Measurements from ENCODE around the gene SPDYA.

Gene SPDYA

DNA sequence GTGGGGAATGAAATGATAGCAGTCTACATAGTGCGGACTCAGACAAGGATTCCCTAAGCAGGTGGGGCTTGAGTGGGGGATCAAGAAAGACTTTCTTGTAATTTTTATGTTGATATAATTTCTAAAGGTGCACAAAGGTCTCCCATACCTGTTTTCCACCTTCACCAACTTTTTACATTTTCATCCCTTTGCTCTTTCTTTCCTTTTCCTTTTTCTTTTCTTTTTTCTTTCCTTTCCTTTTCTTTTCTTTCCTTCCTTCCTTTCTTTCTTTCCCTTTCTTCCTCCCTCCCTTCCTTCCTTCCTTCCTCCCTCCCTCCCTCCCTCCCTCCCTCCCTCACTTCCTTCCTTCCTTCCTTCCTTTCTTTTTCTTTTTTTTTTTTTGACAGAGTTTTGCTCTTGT lies 69.6 kb downstream of the SPDYA start:
- Histone ChIP-seq H3K9ac (ENCODE audit: low read depth, low read length) (no peak overlapping the region), H3K9me3 (ENCODE audit: control insufficient read depth, insufficient read depth, low read length) (no peaks in the 10 kb centered on the region), H3K4me1 (ENCODE audit: control insufficient read depth, insufficient read depth, low read length) (no peaks in the 10 kb centered on the region), H3K4me3 (ENCODE audit: low read depth, low read length) (no peak overlapping the region), H3K27ac (ENCODE audit: low read depth, low read length) (no peak overlapping the region), H3K36me3 (ENCODE audit: control insufficient read depth, insufficient read depth, low read length) (no peaks in the 10 kb centered on the region), H3K27me3 (ENCODE audit: control insufficient read depth, insufficient read depth, low read length) (no peaks in the 10 kb centered on the region; the same call in 1 of the 2 replicates)

DNA sequence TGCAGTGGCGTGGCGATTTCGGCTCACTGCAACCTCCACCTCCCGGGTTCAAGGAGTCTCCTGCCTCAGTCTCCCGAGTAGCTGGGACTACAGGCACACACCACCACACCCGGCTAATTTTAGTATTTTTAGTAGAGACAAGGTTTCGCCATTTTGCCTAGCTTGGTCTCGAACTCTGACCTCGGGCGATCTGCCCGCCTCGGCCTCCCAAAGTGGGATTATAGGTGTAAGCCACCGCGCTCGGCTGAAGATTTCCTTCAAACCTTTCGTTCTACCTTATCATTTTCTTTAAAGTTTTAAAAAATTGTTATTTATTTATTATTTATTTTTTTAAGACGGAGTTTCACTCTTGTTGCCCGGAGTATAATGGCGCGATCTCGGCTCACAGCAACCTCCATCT lies 82.9 kb downstream of the SPDYA start:
- Histone ChIP-seq H3K36me3 (ENCODE audit: control insufficient read depth, insufficient read depth, low read length) (peaks cover 7% of the 10 kb centered on the region; the same call in 1 of the 2 replicates), H3K27me3 (ENCODE audit: control insufficient read depth, insufficient read depth, low read length) (no peaks in the 10 kb centered on the region), H3K4me1 (ENCODE audit: control insufficient read depth, insufficient read depth, low read length) (peaks cover 24% of the 10 kb centered on the region), H3K9me3 (ENCODE audit: control insufficient read depth, insufficient read depth, low read length) (no peaks in the 10 kb centered on the region), H3K9ac (ENCODE audit: low read depth, low read length) (no peak overlapping the region), H3K27ac (ENCODE audit: low read depth, low read length) (no peak overlapping the region), H3K4me3 (ENCODE audit: low read depth, low read length) (no peak overlapping the region)

DNA sequence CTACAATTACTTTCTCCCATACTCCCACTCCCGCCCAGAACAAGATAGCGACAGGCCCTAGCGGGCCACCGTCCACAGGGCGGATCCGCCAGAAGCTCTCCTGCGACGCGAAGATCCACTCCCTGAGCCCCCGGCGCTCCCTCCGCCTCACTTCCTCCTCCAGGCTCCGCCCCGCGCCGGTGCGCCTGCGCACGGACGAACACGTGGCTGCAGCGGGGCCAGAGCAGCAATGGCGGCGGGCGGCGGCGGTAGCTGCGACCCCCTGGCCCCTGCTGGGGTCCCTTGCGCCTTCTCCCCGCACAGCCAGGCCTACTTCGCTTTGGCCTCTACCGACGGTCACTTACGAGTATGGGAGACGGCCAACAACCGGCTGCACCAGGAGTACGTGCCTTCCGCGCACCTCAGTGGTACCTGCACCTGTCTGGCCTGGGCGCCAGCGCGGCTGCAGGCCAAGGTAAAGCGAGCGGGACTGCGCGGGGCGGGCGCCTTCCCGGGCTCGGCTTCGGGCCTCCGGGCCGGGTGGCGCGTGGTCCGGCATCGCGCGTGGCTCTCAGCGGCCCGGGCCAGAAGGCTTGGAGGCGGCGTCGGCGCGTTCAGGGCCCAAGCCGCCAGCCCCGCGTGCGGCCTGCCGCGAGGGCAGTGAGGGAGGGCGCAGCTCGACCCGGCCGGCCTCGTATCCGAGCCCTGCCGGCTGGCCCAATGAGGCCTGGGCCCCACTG lies 84.0 kb downstream of the SPDYA start, which contains the start of gene WDR43:
TSS of gene WDR43 (plus strand) at position 198 of the 719 bp plus-strand sequence. CDS start at position 230, 32 bp downstream.
- H3K4me1 ChIP-seq (ENCODE audit: control insufficient read depth, insufficient read depth, low read length): peaks cover 33% of the 10 kb centered on the region
- peaks cover 7% of the 10 kb centered on the region; the same call in 1 of the 2 replicates for H3K36me3 ChIP-seq (ENCODE audit: control insufficient read depth, insufficient read depth, low read length)
- H3K27me3 ChIP-seq (ENCODE audit: control insufficient read depth, insufficient read depth, low read length): no peaks in the 10 kb centered on the region
- peak within 1 kb of the TSS; percentile 100 for H3K4me3 ChIP-seq (ENCODE audit: low read depth, low read length)
- no peaks in the 10 kb centered on the region for H3K9me3 ChIP-seq (ENCODE audit: control insufficient read depth, insufficient read depth, low read length)
- H3K27ac ChIP-seq (ENCODE audit: low read depth, low read length): peak within 1 kb of the TSS; percentile 95
- H3K9ac ChIP-seq (ENCODE audit: low read depth, low read length): peak within 1 kb of the TSS; percentile 100

DNA sequence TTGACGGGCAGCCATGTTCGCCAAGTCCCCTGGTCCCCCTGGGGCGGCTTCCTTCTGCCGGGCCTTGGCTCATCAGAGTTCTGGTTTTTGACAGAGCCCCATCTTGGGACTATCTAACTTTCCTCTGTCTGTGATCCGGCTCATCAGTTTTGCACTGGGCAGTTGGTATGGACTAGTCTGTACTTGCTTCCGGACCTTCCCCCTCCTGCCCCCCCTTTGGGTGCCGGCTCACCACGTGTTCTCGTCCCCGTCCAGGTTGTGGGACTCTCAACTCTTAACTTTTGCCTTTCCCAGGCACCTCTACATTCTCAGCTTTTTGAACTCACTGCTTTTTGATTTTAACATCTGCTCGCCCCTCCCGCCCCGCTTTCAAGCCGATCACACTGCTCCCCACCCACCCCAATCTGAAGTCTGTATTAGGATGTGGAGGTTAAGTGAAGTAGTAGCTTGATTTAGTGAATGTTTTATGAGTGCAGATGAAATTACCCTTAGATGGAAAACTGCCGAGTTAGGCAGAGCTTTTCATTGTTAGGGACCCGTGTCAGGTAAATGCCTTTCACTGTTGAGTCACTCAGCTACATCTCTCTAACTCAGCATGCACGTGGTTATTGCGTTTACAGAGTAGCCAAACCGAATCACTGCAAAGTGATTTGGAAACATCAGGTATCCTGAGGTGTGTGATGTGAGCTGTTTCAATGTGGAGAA lies 84.7 kb downstream of the SPDYA start:
- H3K4me3 ChIP-seq (ENCODE audit: low read depth, low read length): peak overlapping the region; percentile 100
- peak overlapping the region; percentile 95 for H3K27ac ChIP-seq (ENCODE audit: low read depth, low read length)
- H3K27me3 ChIP-seq (ENCODE audit: control insufficient read depth, insufficient read depth, low read length): no peaks in the 10 kb centered on the region
- H3K9ac ChIP-seq (ENCODE audit: low read depth, low read length): peak overlapping the region; percentile 100
- H3K9me3 ChIP-seq (ENCODE audit: control insufficient read depth, insufficient read depth, low read length): no peaks in the 10 kb centered on the region
- peaks cover 36% of the 10 kb centered on the region for H3K4me1 ChIP-seq (ENCODE audit: control insufficient read depth, insufficient read depth, low read length)
- H3K36me3 ChIP-seq (ENCODE audit: control insufficient read depth, insufficient read depth, low read length): peaks cover 7% of the 10 kb centered on the region; the same call in 1 of the 2 replicates

DNA sequence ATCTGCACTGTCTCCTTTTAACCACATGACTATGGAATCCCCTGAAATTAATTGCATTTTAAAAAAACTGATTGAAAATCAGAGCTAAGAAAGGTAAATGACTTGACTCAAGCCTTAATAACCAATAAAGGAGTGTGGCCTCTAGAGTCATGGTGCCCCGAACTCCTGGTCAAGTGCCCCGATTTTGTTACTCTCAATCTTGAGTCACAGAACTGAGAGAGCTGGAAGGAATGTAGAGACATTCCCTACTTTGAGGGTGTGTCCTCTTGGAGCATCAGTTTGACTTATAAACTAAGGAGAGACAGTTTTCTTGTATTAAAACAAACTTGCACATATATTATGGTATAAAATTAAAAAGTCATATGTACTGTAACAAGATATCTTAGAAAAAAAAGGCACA lies 86.3 kb downstream of the SPDYA start:
- peaks cover 36% of the 10 kb centered on the region for H3K4me1 ChIP-seq (ENCODE audit: control insufficient read depth, insufficient read depth, low read length)

DNA sequence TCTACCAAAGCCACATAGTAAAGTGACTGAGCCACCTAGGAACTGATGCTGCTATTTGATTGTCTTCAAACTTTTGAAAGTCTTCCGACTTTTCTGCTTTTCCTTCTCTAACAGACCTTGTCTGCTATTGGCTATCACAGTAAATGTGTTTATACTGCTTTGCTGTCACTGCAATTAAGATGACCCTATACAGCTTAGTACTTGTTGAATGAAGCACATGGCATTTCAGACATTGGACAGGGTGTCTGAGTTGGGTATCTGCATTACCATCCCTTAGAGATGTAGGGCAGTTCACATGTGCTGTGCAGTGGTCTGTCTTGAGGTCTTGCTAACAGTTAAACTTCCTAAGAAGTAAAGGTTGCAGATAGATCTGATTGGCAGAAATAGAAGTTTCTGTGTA lies 87.4 kb downstream of the SPDYA start:
- no peaks in the 10 kb centered on the region for H3K9me3 ChIP-seq (ENCODE audit: control insufficient read depth, insufficient read depth, low read length)
- peaks cover 24% of the 10 kb centered on the region for H3K36me3 ChIP-seq (ENCODE audit: control insufficient read depth, insufficient read depth, low read length)
- peaks cover 36% of the 10 kb centered on the region for H3K4me1 ChIP-seq (ENCODE audit: control insufficient read depth, insufficient read depth, low read length)
- H3K4me3 ChIP-seq (ENCODE audit: low read depth, low read length): no peak overlapping the region
- no peaks in the 10 kb centered on the region for H3K27me3 ChIP-seq (ENCODE audit: control insufficient read depth, insufficient read depth, low read length)
- H3K9ac ChIP-seq (ENCODE audit: low read depth, low read length): no peak overlapping the region
- no peak overlapping the region for H3K27ac ChIP-seq (ENCODE audit: low read depth, low read length)

More for the DNA sequence above, 86.3 kb downstream of the SPDYA start:
- Histone ChIP-seq H3K9ac (ENCODE audit: low read depth, low read length) (no peak overlapping the region; the same call in 1 of the 2 replicates), H3K27ac (ENCODE audit: low read depth, low read length) (no peak overlapping the region), H3K27me3 (ENCODE audit: control insufficient read depth, insufficient read depth, low read length) (no peaks in the 10 kb centered on the region), H3K36me3 (ENCODE audit: control insufficient read depth, insufficient read depth, low read length) (peaks cover 13% of the 10 kb centered on the region), H3K9me3 (ENCODE audit: control insufficient read depth, insufficient read depth, low read length) (no peaks in the 10 kb centered on the region), H3K4me3 (ENCODE audit: low read depth, low read length) (peak overlapping the region; percentile 100)

All from HUES48 (cell line).